GM12801 (cell line): Measurements from ENCODE around the gene TPX2.

ENCODE experiments used
- CTCF ChIP-seq: IDR thresholded peaks from one replicate; pipeline ENCODE4 v1.5.1; 2011; ENCODE audit warnings: control low read depth; ENCODE audit not compliant: insufficient read length; ENCODE audit errors: extremely low read depth

The TPX2 gene

GRCh38 chr20:31708736-31709534, 30.2 kb upstream of the TPX2 start:
- TF ChIP-seq CTCF: no peak

- TF ChIP-seq CTCF: no peak
Measured at GRCh38 chr20:31709939-31710338, 29.2 kb upstream of the TPX2 start.

- no peak for TF ChIP-seq CTCF
Measured at GRCh38 chr20:31710423-31711108, 28.5 kb upstream of the TPX2 start.

- no peak for TF ChIP-seq CTCF
Measured at GRCh38 chr20:31711179-31712111, 27.6 kb upstream of the TPX2 start.

- TF ChIP-seq CTCF: no peak
Measured at GRCh38 chr20:31712112-31712553, 27.0 kb upstream of the TPX2 start.

GRCh38 chr20:31712564-31713311, 26.4 kb upstream of the TPX2 start:
- TF ChIP-seq CTCF: no peak
